HepG2 (cell line): Measurements from ENCODE around the gene MAN2A1. TPM values are rescaled to one million over a fixed set of nuclear protein-coding genes. Genes with fewer than 3 reads are reported as not detected.

Source experiments
- ATAC-seq: fragments of 200-7000 bp; cut with Tn5 transposase; 3 replicates; pipeline ENCODE4 v1.9.1; 2020; ENCODE audit warnings: mild to moderate bottlenecking, moderate library complexity
- BruUV-seq: library from RNA; stranded (reverse); fragments of 400-500 nt; replicated peaks from 2 replicates; lab custom pipeline; 2021; lab: Mats Ljungman, UMichigan
- CTCF ChIA-PET: fragments of 300-600 bp; formaldehyde crosslinking; extraction: SDS; loops from one replicate; lab custom pipeline; 2021; ENCODE audit warnings: low total read pairs, inconsistent platforms, low intra/inter-chr PET ratio; lab: Yijun Ruan, JAX
- POLR2A ChIA-PET: fragments of 350-600 bp; sonication (Branson Sonifier 250); formaldehyde crosslinking; loops from one replicate; lab custom pipeline; 2020; ENCODE audit warnings: antibody characterized with exemption, inconsistent platforms; lab: Yijun Ruan, JAX
- DNase-seq: peaks from one replicate; pipeline ENCODE4 v3.0.0-alpha.2; 2015; ENCODE audit warnings: low spot score
- FAIRE-seq: peaks from 3 replicates; lab custom pipeline; 2011; peaks lifted over from hg19 to GRCh38; lab: Jason Lieb, UNC
- H2AFZ ChIP-seq: one replicate; pipeline ENCODE4 v1.6.1; 2011; ENCODE audit warnings: low read length, inconsistent platforms
- H3K27ac ChIP-seq: fragments of 300-600 bp; 3 replicates; pipeline ENCODE4 v1.8.0; 2011; ENCODE audit warnings: mixed run types, mild to moderate bottlenecking, mixed read lengths, low read length, inconsistent platforms; ENCODE audit not compliant: insufficient read depth; ENCODE audit errors: extremely low read length
- H3K27me3 ChIP-seq, 2 experiments: fragments of 200-600 bp in 1 of 2; 2 replicates in 1 of 2; 3 replicates in 1 of 2; pipeline versions ENCODE4 v1.6.0 to v1.8.0; 2011; ENCODE audit warnings: low read length in 2 of 2, mild to moderate bottlenecking in 2 of 2, moderate library complexity in 2 of 2, inconsistent platforms in 1 of 2; ENCODE audit not compliant: insufficient read depth in 2 of 2, control insufficient read depth in 1 of 2
- H3K36me3 ChIP-seq, 2 experiments: fragments of 200-600 bp in 1 of 2; replicated peaks in 1 of 2; 2 replicates in 1 of 2; 3 replicates in 1 of 2; pipeline versions ENCODE4 v1.5.1 to v1.8.0; 2011; ENCODE audit warnings: low read length in 2 of 2, inconsistent platforms in 1 of 2; ENCODE audit not compliant: insufficient read depth in 2 of 2, control insufficient read depth in 1 of 2
- H3K4me1 ChIP-seq: 2 replicates; pipeline ENCODE4 v1.5.1; 2012; ENCODE audit warnings: low read length, inconsistent platforms; ENCODE audit not compliant: insufficient read depth
- H3K4me2 ChIP-seq: 2 replicates; pipeline ENCODE4 v1.6.0; 2011; ENCODE audit warnings: low read depth, low read length, inconsistent platforms
- H3K4me3 ChIP-seq, 3 experiments: fragments of 200-600 bp in 1 of 3; sonication (generic), shearing (Covaris generic) in 1 of 3; replicated peaks in 1 of 3; 2 replicates each; pipeline ENCODE4 v1.5.1; 2011 to 2016; ENCODE audit warnings: low read length in 3 of 3, inconsistent platforms in 2 of 3, low read depth in 2 of 3, mild to moderate bottlenecking in 2 of 3, control low read depth in 1 of 3, mixed read lengths in 1 of 3; ENCODE audit not compliant: insufficient read depth in 1 of 3
- H3K79me2 ChIP-seq: one replicate; pipeline ENCODE4 v1.6.1; 2011; ENCODE audit warnings: low read length, inconsistent platforms; ENCODE audit not compliant: insufficient read depth
- H3K9ac ChIP-seq: 2 replicates; pipeline ENCODE4 v1.6.0; 2011; ENCODE audit warnings: mild to moderate bottlenecking, low read depth, low read length, inconsistent platforms; ENCODE audit not compliant: insufficient read depth
- H3K9me3 ChIP-seq: 2 replicates; pipeline ENCODE4 v1.5.1; 2012; ENCODE audit warnings: mild to moderate bottlenecking, low read length
- H4K20me1 ChIP-seq: 2 replicates; pipeline ENCODE4 v1.6.0; 2011; ENCODE audit warnings: inconsistent platforms, mild to moderate bottlenecking, low read length, moderate library complexity; ENCODE audit not compliant: insufficient read depth
- DR1 ChIP-seq: sonication (generic); formaldehyde crosslinking; IDR thresholded peaks from 2 replicates; pipeline ENCODE4 v1.8.0; 2021; ENCODE audit warnings: mild to moderate bottlenecking, missing genetic modification reagents, inconsistent platforms
- HNF4A ChIP-seq: sonication (generic); formaldehyde crosslinking; IDR thresholded peaks from 2 replicates; pipeline ENCODE4 v1.4.0; 2020; ENCODE audit warnings: missing genetic modification reagents
- MAFF ChIP-seq: IDR thresholded peaks from 2 replicates; pipeline ENCODE4 v1.6.1; 2011; ENCODE audit warnings: low read depth, low read length, improper control_type of control experiment
- MEIS1 ChIP-seq: sonication (generic); formaldehyde crosslinking; IDR thresholded peaks from 2 replicates; pipeline ENCODE4 v1.9.0; 2021; ENCODE audit warnings: mild to moderate bottlenecking, missing genetic modification reagents, moderate library complexity, borderline replicate concordance
- RFXAP ChIP-seq: sonication (generic); formaldehyde crosslinking; IDR thresholded peaks from 2 replicates; pipeline ENCODE4 v1.4.0; 2020; ENCODE audit warnings: missing genetic modification reagents, borderline replicate concordance
- TEF ChIP-seq: sonication (generic); formaldehyde crosslinking; IDR thresholded peaks from 2 replicates; pipeline ENCODE4 v1.5.0; 2020; ENCODE audit warnings: missing genetic modification reagents
- ZMYM4 ChIP-seq: sonication (generic); formaldehyde crosslinking; IDR thresholded peaks from 2 replicates; pipeline ENCODE4 v1.8.1; 2023; ENCODE audit warnings: mild to moderate bottlenecking, missing genetic modification reagents
- ZNF333 ChIP-seq: sonication (generic); formaldehyde crosslinking; IDR thresholded peaks from 2 replicates; pipeline ENCODE4 v1.4.0; 2020; ENCODE audit warnings: mild to moderate bottlenecking, missing genetic modification reagents, borderline replicate concordance
- ZNF350 ChIP-seq: sonication (generic); formaldehyde crosslinking; IDR thresholded peaks from 2 replicates; pipeline ENCODE4 v1.4.0; 2020; ENCODE audit warnings: mild to moderate bottlenecking, low read depth, missing genetic modification reagents, borderline replicate concordance
- ZNF501 ChIP-seq: sonication (generic); formaldehyde crosslinking; IDR thresholded peaks from 2 replicates; pipeline ENCODE4 v1.5.1; 2020; ENCODE audit warnings: mild to moderate bottlenecking, moderate library complexity, missing genetic modification reagents
- ZNF557 ChIP-seq: sonication (generic); formaldehyde crosslinking; IDR thresholded peaks from 2 replicates; pipeline ENCODE4 v1.4.0; 2020; ENCODE audit warnings: missing genetic modification reagents
- ZNF605 ChIP-seq: sonication (generic); formaldehyde crosslinking; IDR thresholded peaks from 2 replicates; pipeline ENCODE4 v1.8.0; 2022; ENCODE audit warnings: mild to moderate bottlenecking, missing genetic modification reagents
- ZNF839 ChIP-seq: sonication (generic); formaldehyde crosslinking; IDR thresholded peaks from 2 replicates; pipeline ENCODE4 v1.4.0; 2020; ENCODE audit warnings: missing genetic modification reagents, mild to moderate bottlenecking, borderline replicate concordance
- WGBS: methylation state at CpG from one replicate; pipeline ENCODE4 v1.1.6; 2017; ENCODE audit warnings: low lambda C conversion rate; 5-methylcytosine and 5-hydroxymethylcytosine counted together
- in situ Hi-C: cut with HindIII; loops from 2 replicates; pipeline ENCODE4 v1.10.0; 2017; ENCODE audit warnings: low pct_unique_long_range_greater_than_20kb; ENCODE audit not compliant: extremely low pct_ligation_motif_present
- intact Hi-C: fragments of 100-400 bp; cut with micrococcal nuclease; formaldehyde crosslinking; loops from one replicate; pipeline ENCODE4 v1.10.0; 2022; ENCODE audit not compliant: unreplicated experiment
- polyA plus RNA-seq, 8 experiments: library from polyadenylated mRNA; depleted of rRNA in 3 of 8; stranded (reverse) in 7 of 8; unstranded in 1 of 8; fragments of >200 nt; fragmentation: Illumina TruSeq in 4 of 8; extraction: Trizol in 4 of 8; gene quantifications; 2 replicates each; pipeline versions ENCODE4 v1.2.1 to v1.2.3, GENCODE V29; 2011 to 2016; ENCODE audit warnings: low read depth in 4 of 8, missing spikeins in 1 of 8, mixed read lengths in 1 of 8; ENCODE audit not compliant: insufficient read depth in 1 of 8
- total RNA-seq, 5 experiments: library from RNA; depleted of rRNA; stranded (reverse); fragments of >200 nt; fragmentation: Illumina TruSeq; extraction: Trizol; gene quantifications; 2 replicates each; pipeline ENCODE4 v1.2.3, GENCODE V29; 2016; ENCODE audit warnings: low read depth in 1 of 5
- TF ChIP-seq, protein P1 (sequence below): sonication (generic); formaldehyde crosslinking; IDR thresholded peaks from 2 replicates; pipeline ENCODE4 v1.4.0; 2020; ENCODE audit warnings: mild to moderate bottlenecking, missing genetic modification reagents

MAN2A1 gene
- total and polyA plus RNA-seq, 2 of the 13 experiments (the other 11 are each of a cell fraction or from before 2014, with no cell fraction given): 56.2 to 80.5 TPM

GRCh38 chr5:109676920-109677319 is 12.8 kb upstream of the MAN2A1 start:
- no peaks in the 10 kb centered on the region for H3K36me3 ChIP-seq
- H3K79me2 ChIP-seq: no peaks in the 10 kb centered on the region
- H3K27me3 ChIP-seq: peaks cover 0 to 21% of the 10 kb centered on the region in 2 experiments; a peak in 3 of 5 replicates
- 64% methylated on average over 5 of the region's 5 CpGs for WGBS
- FAIRE-seq (no peak), ATAC-seq (no peak), DNase-seq (no peak)
- H3K4me2 ChIP-seq: no peak overlapping the region
- in situ Hi-C loops: loop anchor here (25.0 kb wide), 2 partner anchors 660 to 765 kb away; no protein-coding TSS in a partner anchor
- no peak overlapping the region for H2AFZ ChIP-seq
- intact Hi-C loops: no loop called here
- no peaks in the 10 kb centered on the region for H3K9me3 ChIP-seq
- no peaks in the 10 kb centered on the region for H3K4me1 ChIP-seq
- H3K27ac ChIP-seq: no peak overlapping the region
- ChIA-PET POLR2A (no interaction called here), CTCF (no interaction called here)
- H4K20me1 ChIP-seq: no peaks in the 10 kb centered on the region
- H3K9ac ChIP-seq: no peak overlapping the region
- no peak for TF ChIP-seq RFXAP
- no peak for TF ChIP-seq HNF4A
- no peak for TF ChIP-seq TEF
- no peak for TF ChIP-seq ZNF333 (CRISPR knock-in tag)
- no peak for TF ChIP-seq ZNF605 (CRISPR knock-in tag)
- TF ChIP-seq, protein P1, sequence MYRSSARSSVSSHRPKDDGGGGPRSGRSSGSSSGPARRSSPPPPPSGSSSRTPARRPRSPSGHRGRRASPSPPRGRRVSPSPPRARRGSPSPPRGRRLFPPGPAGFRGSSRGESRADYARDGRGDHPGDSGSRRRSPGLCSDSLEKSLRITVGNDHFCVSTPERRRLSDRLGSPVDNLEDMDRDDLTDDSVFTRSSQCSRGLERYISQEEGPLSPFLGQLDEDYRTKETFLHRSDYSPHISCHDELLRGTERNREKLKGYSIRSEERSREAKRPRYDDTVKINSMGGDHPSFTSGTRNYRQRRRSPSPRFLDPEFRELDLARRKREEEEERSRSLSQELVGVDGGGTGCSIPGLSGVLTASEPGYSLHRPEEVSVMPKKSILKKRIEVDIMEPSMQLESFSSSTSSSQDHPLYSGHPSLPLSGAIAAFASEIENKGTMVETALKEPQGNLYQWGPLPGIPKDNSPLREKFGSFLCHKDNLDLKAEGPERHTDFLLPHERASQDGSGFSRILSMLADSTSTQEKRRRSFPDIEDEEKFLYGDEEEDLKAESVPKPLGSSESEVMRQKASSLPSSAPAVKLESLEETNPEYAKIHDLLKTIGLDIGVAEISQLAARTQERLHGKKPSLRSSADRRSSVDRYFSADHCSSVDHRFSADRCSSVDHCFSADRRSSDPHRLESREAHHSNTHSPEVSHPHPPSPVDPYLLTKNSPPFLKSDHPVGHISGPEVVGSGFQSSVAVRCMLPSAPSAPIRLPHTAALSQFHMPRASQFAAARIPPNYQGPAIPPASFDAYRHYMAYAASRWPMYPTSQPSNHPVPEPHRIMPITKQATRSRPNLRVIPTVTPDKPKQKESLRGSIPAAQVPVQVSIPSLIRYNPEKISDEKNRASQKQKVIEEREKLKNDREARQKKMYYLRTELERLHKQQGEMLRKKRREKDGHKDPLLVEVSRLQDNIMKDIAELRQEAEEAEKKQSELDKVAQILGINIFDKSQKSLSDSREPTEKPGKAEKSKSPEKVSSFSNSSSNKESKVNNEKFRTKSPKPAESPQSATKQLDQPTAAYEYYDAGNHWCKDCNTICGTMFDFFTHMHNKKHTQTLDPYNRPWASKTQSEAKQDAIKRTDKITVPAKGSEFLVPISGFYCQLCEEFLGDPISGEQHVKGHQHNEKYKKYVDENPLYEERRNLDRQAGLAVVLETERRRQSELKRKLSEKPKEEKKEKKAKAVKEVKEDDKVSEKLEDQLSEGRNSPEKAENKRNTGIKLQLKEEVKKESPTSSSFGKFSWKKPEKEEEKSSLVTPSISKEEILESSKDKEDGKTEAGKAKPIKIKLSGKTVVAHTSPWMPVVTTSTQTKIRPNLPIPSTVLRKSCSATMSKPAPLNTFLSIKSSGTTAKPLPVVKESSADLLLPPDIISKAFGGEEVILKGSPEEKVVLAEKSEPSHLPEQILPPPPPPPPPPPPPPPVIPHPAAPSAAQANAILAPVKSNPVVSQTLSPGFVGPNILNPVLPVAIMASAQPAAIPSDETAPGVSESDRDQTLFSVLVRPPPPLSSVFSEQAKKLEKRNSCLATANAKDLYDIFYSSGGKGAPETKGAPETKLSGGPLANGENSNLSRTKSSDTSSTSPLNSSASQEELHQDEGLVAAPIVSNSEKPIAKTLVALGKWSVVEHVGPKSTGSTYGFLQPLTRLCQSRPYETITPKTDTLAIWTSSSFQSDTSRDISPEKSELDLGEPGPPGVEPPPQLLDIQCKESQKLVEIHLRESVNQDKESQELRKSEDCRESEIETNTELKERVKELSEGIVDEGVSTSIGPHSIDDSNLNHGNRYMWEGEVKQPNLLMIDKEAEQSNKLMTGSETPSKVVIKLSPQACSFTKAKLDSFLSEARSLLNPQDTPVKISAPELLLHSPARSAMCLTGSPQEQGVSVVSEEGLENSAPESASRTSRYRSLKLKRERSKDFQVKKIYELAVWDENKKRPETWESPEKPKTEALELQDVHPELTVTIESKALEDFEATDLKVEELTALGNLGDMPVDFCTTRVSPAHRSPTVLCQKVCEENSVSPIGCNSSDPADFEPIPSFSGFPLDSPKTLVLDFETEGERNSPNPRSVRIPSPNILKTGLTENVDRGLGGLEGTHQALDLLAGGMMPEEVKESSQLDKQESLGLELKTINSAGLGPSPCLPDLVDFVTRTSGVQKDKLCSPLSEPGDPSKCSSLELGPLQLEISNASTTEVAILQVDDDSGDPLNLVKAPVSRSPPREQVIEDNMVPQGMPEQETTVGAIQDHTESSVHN (CRISPR knock-in tag): no peak
- no peak for TF ChIP-seq ZMYM4 (CRISPR knock-in tag)
- TF ChIP-seq MEIS1 (CRISPR knock-in tag): no peak
- no peak for TF ChIP-seq ZNF839 (CRISPR knock-in tag)
- TF ChIP-seq DR1 (CRISPR knock-in tag): no peak
- TF ChIP-seq ZNF350 (CRISPR knock-in tag): no peak
- no peak for TF ChIP-seq MAFF
- no peak for TF ChIP-seq ZNF557 (CRISPR knock-in tag)
- no peak for TF ChIP-seq ZNF501 (CRISPR knock-in tag)
- BruUV-seq: no TSS peak
- no peak overlapping the region for H3K4me3 ChIP-seq
